A673 (cell line): ENCODE data around the gene PRKACG. TPM values are rescaled to one million over a fixed set of nuclear protein-coding genes. Genes with fewer than 3 reads are reported as not detected.

ENCODE experiments used
- Bru-seq: library from RNA; stranded (reverse); fragments of 400-500 nt; gene quantifications from one replicate; lab custom pipeline; 2021; lab: Mats Ljungman, UMichigan
- BruChase-seq, 2 experiments: library from RNA; stranded (reverse); fragments of 400-500 nt; gene quantifications; one replicate each; lab custom pipeline; 2021; lab: Mats Ljungman, UMichigan
- BruUV-seq: library from RNA; stranded (reverse); fragments of 400-500 nt; replicated peaks from 2 replicates; lab custom pipeline; 2021; lab: Mats Ljungman, UMichigan
- CTCF ChIA-PET: fragments of 300-600 bp; sonication (Branson Sonifier 250); formaldehyde crosslinking; loops from one replicate; lab custom pipeline; 2022; ENCODE audit warnings: antibody characterized with exemption; lab: Charles Lee
- POLR2A ChIA-PET: fragments of 300-600 bp; sonication (Branson Sonifier 250); formaldehyde crosslinking; loops from one replicate; lab custom pipeline; 2022; ENCODE audit warnings: antibody characterized with exemption; ENCODE audit not compliant: low non-redundant PET; lab: Charles Lee
- DNase-seq: peaks from one replicate; pipeline ENCODE4 v3.0.0-alpha.2; 2015; ENCODE audit warnings: low spot score
- H3K27ac ChIP-seq: fragments of 200-600 bp; sonication (generic); 2 replicates; pipeline ENCODE4 v1.5.1; 2016; ENCODE audit warnings: mixed run types, low read depth, mild to moderate bottlenecking, mixed read lengths, antibody characterized with exemption, low read length; ENCODE audit not compliant: poor library complexity, severe bottlenecking
- H3K27me3 ChIP-seq: fragments of 200-600 bp; sonication (generic); replicated peaks from 2 replicates; pipeline ENCODE4 v1.6.1; 2017; ENCODE audit warnings: mixed run types, low read depth, mild to moderate bottlenecking, mixed read lengths, antibody characterized with exemption, low read length; ENCODE audit not compliant: insufficient read depth, poor library complexity
- H3K36me3 ChIP-seq: fragments of 200-600 bp; sonication (generic); 2 replicates; pipeline ENCODE4 v1.6.1; 2016; ENCODE audit warnings: mixed run types, mild to moderate bottlenecking, mixed read lengths, antibody characterized with exemption, low read length; ENCODE audit not compliant: insufficient read depth, poor library complexity, severe bottlenecking
- H3K4me1 ChIP-seq: fragments of 200-600 bp; sonication (generic); 2 replicates; pipeline ENCODE4 v1.6.1; 2017; ENCODE audit warnings: mixed run types, mild to moderate bottlenecking, mixed read lengths, antibody characterized with exemption, low read length; ENCODE audit not compliant: insufficient read depth, poor library complexity, severe bottlenecking
- H3K4me3 ChIP-seq: fragments of 200-600 bp; sonication (generic); 2 replicates; pipeline ENCODE4 v1.5.1; 2016; ENCODE audit warnings: low read depth, mixed run types, mild to moderate bottlenecking, mixed read lengths, low read length; ENCODE audit not compliant: poor library complexity, severe bottlenecking
- H3K9me3 ChIP-seq: fragments of 200-600 bp; sonication (generic); 2 replicates; pipeline ENCODE4 v1.6.1; 2016; ENCODE audit warnings: mixed run types, low read depth, mild to moderate bottlenecking, mixed read lengths, antibody characterized with exemption, low read length; ENCODE audit not compliant: poor library complexity, severe bottlenecking
- EZH2 ChIP-seq: fragments of 200-600 bp; sonication (generic); IDR thresholded peaks from 2 replicates; pipeline ENCODE4 v1.6.1; 2017; ENCODE audit warnings: borderline replicate concordance, low read depth, mild to moderate bottlenecking, mixed read lengths, antibody characterized with exemption, low read length; ENCODE audit not compliant: poor library complexity, severe bottlenecking
- intact Hi-C: fragments of 100-400 bp; cut with micrococcal nuclease; formaldehyde crosslinking; loops from one replicate; pipeline ENCODE4 v1.10.0; 2022; ENCODE audit not compliant: unreplicated experiment
- long read RNA-seq: library from polyadenylated mRNA; stranded (forward); transcript quantifications from one replicate; pipeline ENCODE4 v2.0.0, GENCODE V29; 2022
- total RNA-seq: library from RNA; stranded (reverse); gene quantifications from 2 replicates; pipeline ENCODE4 v1.2.3, GENCODE V29; 2021
- TF ChIP-seq, protein P1 (sequence below): fragments of 300-800, 200-600 bp; sonication (generic); conservative IDR thresholded peaks from 2 replicates; pipeline ENCODE4 v1.5.1; 2017; ENCODE audit warnings: low read depth, mild to moderate bottlenecking, antibody characterized with exemption, low read length, moderate library complexity, mixed read lengths

The PRKACG gene
- not detected in 2 replicates for total RNA-seq
- Bru-seq, nascent RNA: not detected
- BruChase-seq, experiment 1, labeled RNA remaining after a 2-hour chase: not detected
- BruChase-seq, experiment 2, labeled RNA remaining after a 6-hour chase: not detected
- long read RNA-seq: 0 reads

DNA sequence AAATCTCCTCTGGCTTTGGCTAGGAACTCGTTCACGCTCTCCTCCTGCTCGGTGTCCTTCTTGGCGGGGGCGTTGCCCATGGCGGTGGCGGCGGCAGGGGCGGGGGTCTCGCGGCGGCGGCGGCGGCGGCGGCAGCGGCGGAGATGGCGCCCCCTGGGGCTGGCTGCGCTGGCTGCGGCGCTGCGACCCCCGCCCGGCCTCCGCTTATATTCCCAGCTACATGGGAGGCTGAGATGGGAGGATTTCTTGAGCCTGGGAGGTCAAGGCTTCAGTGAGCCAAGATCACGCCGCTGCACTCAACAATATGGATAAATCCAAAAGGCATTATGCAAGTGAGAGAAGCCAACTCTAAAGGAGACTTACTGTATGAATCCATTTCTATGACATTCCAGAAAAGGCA is at the start of gene PRKACG:
Gene PRKACG, minus strand, starts transcription at position 101 of the 400 bp plus-strand sequence. Its CDS starts 21 bp downstream, at position 80.
- Histone ChIP-seq H3K4me3 (no peak within 1 kb of the TSS), H3K4me1 (no peaks in the 10 kb centered on the region), H3K9me3 (no peaks in the 10 kb centered on the region), H3K27ac (no peak within 1 kb of the TSS), H3K27me3 (peaks cover 18% of the 10 kb centered on the region), H3K36me3 (no peaks in the 10 kb centered on the region)
- no peak for DNase-seq
- no peak for TF ChIP-seq EZH2
- TF ChIP-seq, protein P1, sequence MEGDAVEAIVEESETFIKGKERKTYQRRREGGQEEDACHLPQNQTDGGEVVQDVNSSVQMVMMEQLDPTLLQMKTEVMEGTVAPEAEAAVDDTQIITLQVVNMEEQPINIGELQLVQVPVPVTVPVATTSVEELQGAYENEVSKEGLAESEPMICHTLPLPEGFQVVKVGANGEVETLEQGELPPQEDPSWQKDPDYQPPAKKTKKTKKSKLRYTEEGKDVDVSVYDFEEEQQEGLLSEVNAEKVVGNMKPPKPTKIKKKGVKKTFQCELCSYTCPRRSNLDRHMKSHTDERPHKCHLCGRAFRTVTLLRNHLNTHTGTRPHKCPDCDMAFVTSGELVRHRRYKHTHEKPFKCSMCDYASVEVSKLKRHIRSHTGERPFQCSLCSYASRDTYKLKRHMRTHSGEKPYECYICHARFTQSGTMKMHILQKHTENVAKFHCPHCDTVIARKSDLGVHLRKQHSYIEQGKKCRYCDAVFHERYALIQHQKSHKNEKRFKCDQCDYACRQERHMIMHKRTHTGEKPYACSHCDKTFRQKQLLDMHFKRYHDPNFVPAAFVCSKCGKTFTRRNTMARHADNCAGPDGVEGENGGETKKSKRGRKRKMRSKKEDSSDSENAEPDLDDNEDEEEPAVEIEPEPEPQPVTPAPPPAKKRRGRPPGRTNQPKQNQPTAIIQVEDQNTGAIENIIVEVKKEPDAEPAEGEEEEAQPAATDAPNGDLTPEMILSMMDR: no peak
- intact Hi-C loops: no loop called here
- ChIA-PET CTCF (no interaction called here), POLR2A (no interaction called here)
- BruUV-seq: no TSS peak

DNA sequence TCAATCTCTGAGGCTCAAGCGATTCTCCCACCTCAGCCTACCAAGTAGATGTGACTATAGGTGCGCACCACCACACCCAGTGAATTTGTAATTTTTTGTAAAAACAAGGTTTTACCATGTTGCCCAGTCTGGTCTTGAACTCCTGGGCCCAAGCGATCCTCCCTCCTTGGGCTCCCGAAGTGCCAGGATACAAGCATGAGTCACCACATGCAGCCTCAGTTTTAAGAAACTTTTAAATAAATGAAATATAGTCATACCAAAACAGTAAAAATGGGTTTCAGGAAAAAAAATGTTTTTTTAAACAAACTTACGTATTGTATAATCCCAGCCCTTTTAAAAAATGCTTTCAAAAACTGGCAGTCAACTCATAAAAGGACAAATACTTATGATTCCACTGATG is 48.3 kb upstream of the PRKACG start:
- H3K27ac ChIP-seq: no peak overlapping the region
- ChIA-PET CTCF (no interaction called here), POLR2A (no interaction called here)
- no peak for TF ChIP-seq EZH2
- TF ChIP-seq, protein P1: no peak
- no peak for DNase-seq
- H3K4me1 ChIP-seq: no peaks in the 10 kb centered on the region
- no peaks in the 10 kb centered on the region for H3K36me3 ChIP-seq
- no peaks in the 10 kb centered on the region for H3K9me3 ChIP-seq
- no peak overlapping the region for H3K4me3 ChIP-seq
- H3K27me3 ChIP-seq: no peaks in the 10 kb centered on the region
- BruUV-seq: no TSS peak
- intact Hi-C loops: no loop called here

DNA sequence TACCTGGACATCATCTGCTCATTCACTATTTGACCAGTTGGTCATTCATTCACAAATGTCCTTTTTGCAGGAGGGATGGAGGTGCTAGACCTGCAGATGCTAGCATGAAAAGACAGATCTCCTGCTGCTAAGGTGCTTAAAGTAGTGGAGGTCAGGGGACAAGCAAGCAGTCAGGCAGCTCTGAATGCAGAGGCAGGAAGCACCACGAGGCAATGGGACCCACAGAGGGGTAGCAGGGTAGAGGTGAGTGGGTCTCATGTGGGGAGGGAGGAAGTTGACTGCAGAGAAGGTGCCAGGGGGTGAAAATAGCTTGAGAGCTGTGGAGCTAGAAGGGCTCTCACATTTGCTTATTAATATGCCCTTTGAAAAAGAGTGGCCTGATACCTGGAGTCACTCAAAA is 46.9 kb upstream of the PRKACG start:
- ChIA-PET CTCF (no interaction called here), POLR2A (no interaction called here)
- intact Hi-C loops: no loop called here
- H3K27me3 ChIP-seq: no peaks in the 10 kb centered on the region
- no peak overlapping the region for H3K4me3 ChIP-seq
- no peak for DNase-seq
- BruUV-seq: no TSS peak
- H3K4me1 ChIP-seq: no peaks in the 10 kb centered on the region
- H3K27ac ChIP-seq: no peak overlapping the region
- TF ChIP-seq, protein P1: no peak
- TF ChIP-seq EZH2: no peak
- no peaks in the 10 kb centered on the region for H3K9me3 ChIP-seq
- H3K36me3 ChIP-seq: no peaks in the 10 kb centered on the region
